MCF 10A (cell line): ENCODE results near the gene PSMC2. TPM values are rescaled to one million over a fixed set of nuclear protein-coding genes. Genes with fewer than 3 reads are reported as not detected.

Source experiments
- BruUV-seq: library from RNA; stranded (reverse); fragments of 400-500 nt; replicated peaks from 2 replicates; lab custom pipeline; 2021; lab: Mats Ljungman, UMichigan
- CTCF ChIA-PET: fragments of 300-600 bp; sonication (Branson Sonifier 250); formaldehyde crosslinking; extraction: SDS; loops from one replicate; lab custom pipeline; 2021; ENCODE audit warnings: antibody characterized with exemption, inconsistent platforms; lab: Yijun Ruan, JAX
- POLR2A ChIA-PET: fragments of 300-600, 350-650 bp; sonication (Branson Sonifier 250); formaldehyde crosslinking; extraction: SDS; loops from one replicate; lab custom pipeline; 2020; ENCODE audit warnings: antibody characterized with exemption, inconsistent platforms; lab: Yijun Ruan, JAX
- DNase-seq: peaks from one replicate; pipeline ENCODE4 v3.0.0-alpha.2; 2018; ENCODE audit not compliant: unreplicated experiment
- H3K27ac Mint-ChIP-seq: one replicate; pipeline ENCODE4 v1.8.0; 2022; ENCODE audit warnings: mild to moderate bottlenecking, low read depth, mixed read lengths; ENCODE audit not compliant: unreplicated experiment
- H3K27me3 Mint-ChIP-seq: one replicate; pipeline ENCODE4 v1.8.0; 2022; ENCODE audit warnings: mixed read lengths; ENCODE audit not compliant: insufficient read depth, unreplicated experiment
- H3K36me3 Mint-ChIP-seq: one replicate; pipeline ENCODE4 v1.8.0; 2022; ENCODE audit warnings: mild to moderate bottlenecking, moderate library complexity, mixed read lengths; ENCODE audit not compliant: insufficient read depth, unreplicated experiment
- H3K4me1 Mint-ChIP-seq: one replicate; pipeline ENCODE4 v1.8.0; 2022; ENCODE audit warnings: mixed read lengths; ENCODE audit not compliant: insufficient read depth, unreplicated experiment
- H3K4me3 Mint-ChIP-seq: one replicate; pipeline ENCODE4 v1.8.0; 2022; ENCODE audit warnings: mild to moderate bottlenecking, moderate library complexity, mixed read lengths; ENCODE audit not compliant: unreplicated experiment
- H3K9me3 Mint-ChIP-seq: one replicate; pipeline ENCODE4 v1.8.0; 2022; ENCODE audit warnings: mixed read lengths; ENCODE audit not compliant: unreplicated experiment
- intact Hi-C: fragments of 100-400 bp; cut with micrococcal nuclease; formaldehyde crosslinking; loops from 2 replicates; pipeline ENCODE4 v1.14.1; 2022
- total RNA-seq: library from RNA; stranded (reverse); gene quantifications from 2 replicates; pipeline ENCODE4 v1.2.3, GENCODE V29; 2022
- TF ChIP-seq, protein P1 (sequence below): fragments of 200-600 bp; IDR thresholded peaks from one replicate; pipeline ENCODE4 v1.8.0; 2022; ENCODE audit warnings: antibody characterized with exemption, mild to moderate bottlenecking; ENCODE audit not compliant: unreplicated experiment

PSMC2 gene
- total RNA-seq, 1 experiment from 2014 or later = 98.8 TPM

DNA sequence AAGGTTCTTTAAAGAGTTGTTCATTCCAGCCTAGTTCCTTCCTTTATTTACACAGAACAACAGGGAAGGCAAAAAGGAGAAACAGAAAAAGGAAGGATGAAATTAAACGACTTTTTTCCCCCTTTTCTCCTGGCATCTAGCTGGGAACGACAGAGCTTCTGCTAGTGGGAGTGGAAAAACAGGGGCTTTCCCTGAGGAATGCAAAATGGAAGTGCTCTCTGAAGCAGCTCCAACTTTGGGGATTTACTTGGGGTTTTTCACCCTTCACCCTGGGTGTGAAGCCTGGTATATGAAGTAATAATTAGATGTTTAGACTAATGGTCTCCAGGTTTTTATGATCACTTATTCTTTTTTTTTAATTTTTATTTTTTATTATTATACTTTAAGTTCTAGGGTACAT, 46.0 kb upstream of the PSMC2 start:
- Mint-ChIP-seq H3K36me3 (peaks cover 82% of the 10 kb centered on the region), H3K9me3 (no peaks in the 10 kb centered on the region), H3K27me3 (no peaks in the 10 kb centered on the region), H3K27ac (no peak overlapping the region), H3K4me3 (no peak overlapping the region), H3K4me1 (no peaks in the 10 kb centered on the region)
- intact Hi-C loops = no loop called here
- POLR2A ChIA-PET = interaction anchor here (1.4 kb wide), 1 partner anchor 46 kb away, joined by 4 read pairs; the partner anchor contains the start of gene PSMC2
- CTCF ChIA-PET = no interaction called here
- TF ChIP-seq, protein P1, sequence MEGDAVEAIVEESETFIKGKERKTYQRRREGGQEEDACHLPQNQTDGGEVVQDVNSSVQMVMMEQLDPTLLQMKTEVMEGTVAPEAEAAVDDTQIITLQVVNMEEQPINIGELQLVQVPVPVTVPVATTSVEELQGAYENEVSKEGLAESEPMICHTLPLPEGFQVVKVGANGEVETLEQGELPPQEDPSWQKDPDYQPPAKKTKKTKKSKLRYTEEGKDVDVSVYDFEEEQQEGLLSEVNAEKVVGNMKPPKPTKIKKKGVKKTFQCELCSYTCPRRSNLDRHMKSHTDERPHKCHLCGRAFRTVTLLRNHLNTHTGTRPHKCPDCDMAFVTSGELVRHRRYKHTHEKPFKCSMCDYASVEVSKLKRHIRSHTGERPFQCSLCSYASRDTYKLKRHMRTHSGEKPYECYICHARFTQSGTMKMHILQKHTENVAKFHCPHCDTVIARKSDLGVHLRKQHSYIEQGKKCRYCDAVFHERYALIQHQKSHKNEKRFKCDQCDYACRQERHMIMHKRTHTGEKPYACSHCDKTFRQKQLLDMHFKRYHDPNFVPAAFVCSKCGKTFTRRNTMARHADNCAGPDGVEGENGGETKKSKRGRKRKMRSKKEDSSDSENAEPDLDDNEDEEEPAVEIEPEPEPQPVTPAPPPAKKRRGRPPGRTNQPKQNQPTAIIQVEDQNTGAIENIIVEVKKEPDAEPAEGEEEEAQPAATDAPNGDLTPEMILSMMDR = no peak
- DNase-seq = no peak
- no TSS peak for BruUV-seq

DNA sequence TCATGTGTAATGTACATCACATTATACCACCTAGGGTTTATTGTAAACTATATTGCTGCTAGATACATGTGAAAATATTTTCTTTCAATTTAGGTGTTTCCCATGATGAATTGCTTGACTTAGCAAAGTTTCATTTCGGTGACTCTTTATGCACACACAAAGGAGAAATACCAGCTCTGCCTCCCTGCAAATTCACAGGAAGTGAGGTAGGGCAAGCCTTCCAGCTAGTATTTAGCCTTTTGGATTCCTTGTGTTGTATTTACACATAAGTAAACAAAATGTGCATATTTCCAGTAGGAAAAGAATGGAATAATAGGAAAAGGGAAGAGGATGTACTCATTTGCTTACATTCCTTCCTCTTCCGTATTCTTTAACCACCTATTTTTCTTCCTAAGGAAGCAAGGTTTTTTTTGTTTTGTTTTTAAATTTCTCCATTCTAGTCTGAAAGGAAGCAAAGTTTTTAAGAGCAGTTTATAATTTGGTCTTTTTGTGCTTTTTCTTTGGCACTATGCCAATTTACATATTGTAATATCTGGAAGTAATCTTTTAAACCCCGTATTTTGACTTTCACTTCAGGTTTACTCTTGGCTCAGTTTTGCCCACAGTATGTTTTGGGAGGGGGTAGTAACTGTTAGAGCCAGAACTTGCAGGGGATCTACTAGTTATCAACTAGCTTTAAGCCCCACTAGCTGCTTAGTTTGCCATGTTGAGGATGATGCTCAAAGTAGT, 39.8 kb upstream of the PSMC2 start:
- Mint-ChIP-seq H3K36me3 (peaks cover 100% of the 10 kb centered on the region), H3K4me3 (no peak overlapping the region), H3K27me3 (no peaks in the 10 kb centered on the region), H3K27ac (no peak overlapping the region), H3K9me3 (no peaks in the 10 kb centered on the region), H3K4me1 (no peaks in the 10 kb centered on the region)
- no peak for DNase-seq
- POLR2A ChIA-PET = interaction anchor here (1.0 to 1.4 kb wide), 5 partner anchors 10 to 1656 kb away, joined by 3 to 4 read pairs (median 3); partner anchors contain the start of gene PMPCB
- BruUV-seq = no TSS peak
- intact Hi-C loops = no loop called here
- TF ChIP-seq, protein P1 = no peak
- CTCF ChIA-PET = interaction anchor here (0.5 to 1.5 kb wide), 5 partner anchors 8 to 720 kb away, joined by 3 to 7 read pairs (median 3); partner anchors contain the start of gene PMPCB

DNA sequence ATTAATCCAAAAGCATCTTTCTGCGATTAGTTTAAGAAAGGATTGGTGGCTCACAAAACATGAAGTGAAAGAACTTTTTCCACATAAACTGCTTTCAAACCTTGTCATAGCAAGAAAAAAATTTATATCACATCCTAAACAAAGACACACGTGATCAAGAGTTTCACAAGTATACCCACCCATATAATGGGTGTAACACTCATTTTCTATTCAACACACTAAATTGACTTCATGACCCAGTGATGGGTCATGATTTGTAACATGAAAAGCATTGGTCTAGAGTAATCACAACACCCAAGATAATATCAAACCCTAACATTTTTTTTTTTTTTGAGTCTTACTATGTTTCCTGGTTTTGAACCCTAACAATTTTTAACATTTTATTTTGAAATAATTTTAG, 32.6 kb upstream of the PSMC2 start:
- intact Hi-C loops = no loop called here
- peaks cover 97% of the 10 kb centered on the region for H3K36me3 Mint-ChIP-seq
- CTCF ChIA-PET = interaction anchor here (1.3 kb wide), 1 partner anchor 19 kb away, joined by 3 read pairs; no protein-coding TSS in a partner anchor

More for the DNA sequence above, 32.6 kb upstream of the PSMC2 start:
- H3K27me3 Mint-ChIP-seq = no peaks in the 10 kb centered on the region
- no peaks in the 10 kb centered on the region for H3K4me1 Mint-ChIP-seq
- no TSS peak for BruUV-seq
- H3K4me3 Mint-ChIP-seq = no peak overlapping the region
- DNase-seq = no peak
- H3K27ac Mint-ChIP-seq = no peak overlapping the region
- H3K9me3 Mint-ChIP-seq = no peaks in the 10 kb centered on the region
- TF ChIP-seq, protein P1 = no peak
- POLR2A ChIA-PET = interaction anchor here (0.6 kb wide), 1 partner anchor 14 kb away, joined by 3 read pairs; no protein-coding TSS in a partner anchor
